ENCODE results near the gene ARHGAP23. TPM values are rescaled to one million over a fixed set of nuclear protein-coding genes. Genes with fewer than 3 reads are reported as not detected.

Gene ARHGAP23
- total RNA-seq, 1 experiment from 2014 or later: 83.5 TPM

GRCh38 chr17:38507921-38508569 is 79.8 kb downstream of the ARHGAP23 start:
- Mint-ChIP-seq H3K36me3 (ENCODE audit: insufficient read depth, unreplicated experiment) (peaks cover 77% of the 10 kb centered on the region), H3K27ac (ENCODE audit: unreplicated experiment) (peak overlapping the region; percentile 77), H3K9me3 (ENCODE audit: unreplicated experiment) (no peaks in the 10 kb centered on the region), H3K4me1 (ENCODE audit: low read depth, unreplicated experiment) (peaks cover 14% of the 10 kb centered on the region), H3K27me3 (ENCODE audit: insufficient read depth, unreplicated experiment) (peaks cover 9% of the 10 kb centered on the region), H3K4me3 (ENCODE audit: unreplicated experiment) (peak overlapping the region; percentile 72)
- no peak for TF ChIP-seq CTCF (IDR thresholded peaks at IDR 0.05; ENCODE audit: insufficient read depth in 1 of 2, low read depth in 1 of 2, low read length in 1 of 2, severe bottlenecking in 1 of 2, unreplicated experiment in 1 of 2)
- peaks cover 18% of the 10 kb centered on the region for H3K4me1 ChIP-seq
- H3K9me3 ChIP-seq: no peaks in the 10 kb centered on the region
- no TSS peak for BruUV-seq (replicated peaks)
- ChIA-PET POLR2A (no interaction called here), CTCF (interaction anchor here (0.5 to 3.6 kb wide), 2 partner anchors 13 to 51 kb away, joined by 4 to 63 read pairs; no protein-coding TSS in a partner anchor)
- H3K27me3 ChIP-seq (replicated peaks; ENCODE audit: control insufficient read depth, insufficient read depth, low read length): peaks cover 3% of the 10 kb centered on the region
- H3K36me3 ChIP-seq (ENCODE audit: control insufficient read depth, insufficient read depth, low read length): no peaks in the 10 kb centered on the region
- intact Hi-C loops (cut with micrococcal nuclease; ENCODE audit: unreplicated experiment): no loop called here
- DNase-seq: no peak
- no peak overlapping the region for H3K4me3 ChIP-seq (ENCODE audit: low read depth, low read length)

- no peaks in the 10 kb centered on the region for H3K36me3 ChIP-seq (ENCODE audit: control insufficient read depth, insufficient read depth, low read length)
- DNase-seq: no peak
- peak overlapping the region; percentile 72 for H3K4me3 Mint-ChIP-seq (ENCODE audit: unreplicated experiment)
- peaks cover 14% of the 10 kb centered on the region for H3K4me1 Mint-ChIP-seq (ENCODE audit: low read depth, unreplicated experiment)
- H3K4me3 ChIP-seq (ENCODE audit: low read depth, low read length): no peak overlapping the region
- intact Hi-C loops (cut with micrococcal nuclease; ENCODE audit: unreplicated experiment): no loop called here
- CTCF ChIA-PET: interaction anchor here (0.5 to 3.6 kb wide), 5 partner anchors 13 to 160 kb away, joined by 3 to 63 read pairs (median 18); no protein-coding TSS in a partner anchor
- BruUV-seq (replicated peaks): no TSS peak
- no peaks in the 10 kb centered on the region for H3K9me3 Mint-ChIP-seq (ENCODE audit: unreplicated experiment)
- POLR2A ChIA-PET: no interaction called here
- peak overlapping the region; percentile 77 for H3K27ac Mint-ChIP-seq (ENCODE audit: unreplicated experiment)
- TF ChIP-seq CTCF (IDR thresholded peaks at IDR 0.05; ENCODE audit: insufficient read depth in 1 of 2, low read depth in 1 of 2, low read length in 1 of 2, severe bottlenecking in 1 of 2, unreplicated experiment in 1 of 2): no peak
- H3K9me3 ChIP-seq: no peaks in the 10 kb centered on the region
- peaks cover 75% of the 10 kb centered on the region for H3K36me3 Mint-ChIP-seq (ENCODE audit: insufficient read depth, unreplicated experiment)
- peaks cover 3% of the 10 kb centered on the region for H3K27me3 ChIP-seq (replicated peaks; ENCODE audit: control insufficient read depth, insufficient read depth, low read length)
- H3K4me1 ChIP-seq: peaks cover 18% of the 10 kb centered on the region
- H3K27me3 Mint-ChIP-seq (ENCODE audit: insufficient read depth, unreplicated experiment): peaks cover 9% of the 10 kb centered on the region
Measured at GRCh38 chr17:38508570-38508950, 80.3 kb downstream of the ARHGAP23 start.

GRCh38 chr17:38508954-38509771 is 80.9 kb downstream of the ARHGAP23 start:
- no peaks in the 10 kb centered on the region for H3K9me3 ChIP-seq

More at GRCh38 chr17:38508954-38509771, 80.9 kb downstream of the ARHGAP23 start:
- Mint-ChIP-seq H3K27ac (ENCODE audit: unreplicated experiment) (peak overlapping the region; percentile 77), H3K36me3 (ENCODE audit: insufficient read depth, unreplicated experiment) (peaks cover 69% of the 10 kb centered on the region), H3K9me3 (ENCODE audit: unreplicated experiment) (no peaks in the 10 kb centered on the region), H3K4me3 (ENCODE audit: unreplicated experiment) (peak overlapping the region; percentile 72), H3K4me1 (ENCODE audit: low read depth, unreplicated experiment) (peaks cover 14% of the 10 kb centered on the region), H3K27me3 (ENCODE audit: insufficient read depth, unreplicated experiment) (peaks cover 9% of the 10 kb centered on the region)
- CTCF ChIA-PET: interaction anchor here (0.6 to 3.6 kb wide), 19 partner anchors 11 to 175 kb away, joined by 3 to 63 read pairs (median 4); no protein-coding TSS in a partner anchor
- peak; percentile 93 to 94 for DNase-seq
- peak overlapping the region; percentile 51 for H3K4me3 ChIP-seq (ENCODE audit: low read depth, low read length)
- BruUV-seq (replicated peaks): no TSS peak
- peaks cover 3% of the 10 kb centered on the region for H3K27me3 ChIP-seq (replicated peaks; ENCODE audit: control insufficient read depth, insufficient read depth, low read length)
- no peaks in the 10 kb centered on the region for H3K36me3 ChIP-seq (ENCODE audit: control insufficient read depth, insufficient read depth, low read length)
- intact Hi-C loops (cut with micrococcal nuclease; ENCODE audit: unreplicated experiment): loop anchor here (1.0 kb wide), 1 partner anchor 17 kb away; no protein-coding TSS in a partner anchor
- POLR2A ChIA-PET: interaction anchor here (0.6 kb wide), 1 partner anchor 243 kb away, joined by 3 read pairs; no protein-coding TSS in a partner anchor
- H3K4me1 ChIP-seq: peaks cover 18% of the 10 kb centered on the region
- TF ChIP-seq CTCF (IDR thresholded peaks at IDR 0.05; ENCODE audit: insufficient read depth in 1 of 2, low read depth in 1 of 2, low read length in 1 of 2, severe bottlenecking in 1 of 2, unreplicated experiment in 1 of 2): peak; percentile 95 to 98
